Neural progenitor cell (in vitro differentiated cells): Measurements from ENCODE around the gene SART1. TPM values are rescaled to one million over a fixed set of nuclear protein-coding genes. Genes with fewer than 3 reads are reported as not detected.

Experiments used
- DNase-seq: peaks from one replicate; pipeline ENCODE4 v3.0.0-alpha.2; 2016; ENCODE audit warnings: low spot score
- H2AFZ ChIP-seq: fragments of 200-600 bp; sonication (generic); replicated peaks from 2 replicates; pipeline ENCODE4 v1.6.1; 2016; ENCODE audit warnings: antibody characterized with exemption
- H3F3A ChIP-seq: fragments of 200-600 bp; sonication (generic); 2 replicates; pipeline ENCODE4 v1.6.1; 2016; ENCODE audit warnings: antibody characterized with exemption, low read depth
- H3K27ac ChIP-seq: fragments of 200-600 bp; sonication (generic); 2 replicates; pipeline ENCODE4 v1.5.1; 2016; ENCODE audit warnings: mild to moderate bottlenecking
- H3K27me3 ChIP-seq: fragments of 200-600 bp; sonication (generic); 2 replicates; pipeline ENCODE4 v1.6.1; 2016; ENCODE audit warnings: mild to moderate bottlenecking, moderate library complexity
- H3K36me3 ChIP-seq: fragments of 200-600 bp; sonication (generic); 2 replicates; pipeline ENCODE4 v1.5.1; 2016
- H3K4me1 ChIP-seq: fragments of 200-600 bp; sonication (generic); 2 replicates; pipeline ENCODE4 v1.6.1; 2016; ENCODE audit warnings: mixed run types
- H3K4me2 ChIP-seq: fragments of 200-600 bp; sonication (generic); 2 replicates; pipeline ENCODE4 v1.6.1; 2016
- H3K4me3 ChIP-seq: fragments of 200-600 bp; sonication (generic); 2 replicates; pipeline ENCODE4 v1.5.1; 2016
- H3K79me2 ChIP-seq: fragments of 200-600 bp; sonication (generic); 2 replicates; pipeline ENCODE4 v1.6.1; 2016; ENCODE audit warnings: low read depth
- H3K9ac ChIP-seq: fragments of 200-600 bp; sonication (generic); 2 replicates; pipeline ENCODE4 v1.6.1; 2016
- H3K9me3 ChIP-seq: fragments of 200-600 bp; sonication (generic); 2 replicates; pipeline ENCODE4 v1.5.1; 2016; ENCODE audit warnings: low read depth
- H4K20me1 ChIP-seq: fragments of 200-600 bp; sonication (generic); 2 replicates; pipeline ENCODE4 v1.6.1; 2016; ENCODE audit warnings: low read depth
- H3K27ac Mint-ChIP-seq: 3 replicates; pipeline ENCODE4 v1.8.0; 2021; ENCODE audit warnings: mixed read lengths
- H3K27me3 Mint-ChIP-seq: 2 replicates; pipeline ENCODE4 v1.8.0; 2022; ENCODE audit warnings: low read depth, mild to moderate bottlenecking, inconsistent platforms, moderate library complexity, mixed read lengths; ENCODE audit not compliant: insufficient read depth
- H3K36me3 Mint-ChIP-seq: 3 replicates; pipeline ENCODE4 v1.8.0; 2021; ENCODE audit warnings: mixed read lengths
- H3K4me1 Mint-ChIP-seq: 3 replicates; pipeline ENCODE4 v1.8.0; 2021; ENCODE audit warnings: mixed read lengths
- H3K4me3 Mint-ChIP-seq: 3 replicates; pipeline ENCODE4 v1.8.0; 2021; ENCODE audit warnings: mild to moderate bottlenecking, moderate library complexity, mixed read lengths
- H3K9me3 Mint-ChIP-seq: 3 replicates; pipeline ENCODE4 v1.8.0; 2020; ENCODE audit warnings: mixed read lengths
- CTCF ChIP-seq: fragments of 200-600 bp; sonication (generic); IDR thresholded peaks from 2 replicates; pipeline ENCODE4 v1.5.1; 2017; ENCODE audit warnings: antibody characterized with exemption, mild to moderate bottlenecking
- EZH2 ChIP-seq: fragments of 200-600 bp; sonication (generic); IDR thresholded peaks from 2 replicates; pipeline ENCODE4 v1.6.1; 2017; ENCODE audit warnings: antibody characterized with exemption, mild to moderate bottlenecking, moderate library complexity
- EZH2phosphoT487 ChIP-seq: fragments of 200-600 bp; sonication (generic); IDR thresholded peaks from 2 replicates; pipeline ENCODE4 v1.6.1; 2017; ENCODE audit warnings: antibody characterized with exemption
- total RNA-seq: library from RNA; depleted of rRNA; stranded (reverse); fragments of >200 nt; gene quantifications from 2 replicates; pipeline ENCODE4 v1.2.3, GENCODE V29; 2015; ENCODE audit warnings: low replicate concordance

Gene SART1
- total RNA-seq, 1 donor from 2014 or later = 8.6 TPM

- Mint-ChIP-seq H3K36me3 (no peaks in the 10 kb centered on the region), H3K4me1 (peaks cover 4% of the 10 kb centered on the region), H3K4me3 (peak within 1 kb of the TSS; percentile 24), H3K9me3 (no peaks in the 10 kb centered on the region), H3K27ac (no peak within 1 kb of the TSS), H3K27me3 (peaks cover 12% of the 10 kb centered on the region)
- no peak within 1 kb of the TSS for H3K27ac ChIP-seq
- no peak within 1 kb of the TSS for H2AFZ ChIP-seq
- no peak within 1 kb of the TSS for H3K4me2 ChIP-seq
- H4K20me1 ChIP-seq = no peaks in the 10 kb centered on the region
- H3K36me3 ChIP-seq = no peaks in the 10 kb centered on the region
- no peak for DNase-seq
- H3K79me2 ChIP-seq = no peaks in the 10 kb centered on the region
- no peaks in the 10 kb centered on the region for H3K9me3 ChIP-seq
- no peaks in the 10 kb centered on the region for H3F3A ChIP-seq
- H3K4me3 ChIP-seq = no peak within 1 kb of the TSS
- H3K4me1 ChIP-seq = no peaks in the 10 kb centered on the region
- H3K27me3 ChIP-seq = peaks cover 29% of the 10 kb centered on the region
- TF ChIP-seq EZH2 (no peak), EZH2phosphoT487 (no peak), CTCF (no peak)
- H3K9ac ChIP-seq = no peak within 1 kb of the TSS
These were observed 64.5 kb downstream of the SART1 start, which contains the start of gene CATSPER1 for GRCh38 chr11:66026017-66026529. Gene CATSPER1 (minus strand): TSS chr11:66026479. CDS start chr11:66026379, 100 bp downstream.

Other genes starting within 250 kb of the SART1 start
- 21.0 and 41.7 TPM in 2 replicates for gene KAT5, start 249.5 kb upstream of the SART1 start, total RNA-seq
- 23.4 and 53.3 TPM in 2 replicates for gene RNASEH2C, start 240.9 kb upstream of the SART1 start, total RNA-seq
- 3.6 and 13.8 TPM in 2 replicates for gene AP5B1, start 180.8 kb upstream of the SART1 start, total RNA-seq
- gene OVOL1, start 174.7 kb upstream of the SART1 start, total RNA-seq = 0.12 TPM in 1 of 2 replicates, not detected in the other
- 1.4 and 3.0 TPM in 2 replicates for gene SNX32, start 127.8 kb upstream of the SART1 start, total RNA-seq
- 704 and 971 TPM in 2 replicates for gene CFL1, start 103.6 kb upstream of the SART1 start, total RNA-seq
- 36.8 and 42.4 TPM in 2 replicates for gene MUS81, start 101.3 kb upstream of the SART1 start, total RNA-seq
- 9.2 and 25.1 TPM in 2 replicates for gene EFEMP2, start 88.9 kb upstream of the SART1 start, total RNA-seq
- gene CTSW, start 81.9 kb upstream of the SART1 start, total RNA-seq = not detected in 2 replicates
- 92.1 and 113 TPM in 2 replicates for gene FIBP, start 73.3 kb upstream of the SART1 start, total RNA-seq
- 3.9 and 23.1 TPM in 2 replicates for gene CCDC85B, start 71.1 kb upstream of the SART1 start, total RNA-seq
- gene FOSL1, start 61.3 kb upstream of the SART1 start, total RNA-seq = not detected in 2 replicates
- gene C11orf68, start 42.7 kb upstream of the SART1 start, total RNA-seq = 6.9 and 22.4 TPM in 2 replicates
- 51.0 and 74.8 TPM in 2 replicates for gene DRAP1, start 42.3 kb upstream of the SART1 start, total RNA-seq
- 3.0 and 7.3 TPM in 2 replicates for gene TSGA10IP, start 16.3 kb upstream of the SART1 start, total RNA-seq
- gene EIF1AD, start 40.4 kb downstream of the SART1 start, total RNA-seq = 22.2 and 26.3 TPM in 2 replicates
- gene BANF1, start 40.8 kb downstream of the SART1 start, total RNA-seq = 39.8 and 80.9 TPM in 2 replicates
- gene CST6, start 50.3 kb downstream of the SART1 start, total RNA-seq = 0.50 TPM in 1 of 2 replicates, not detected in the other
- gene CATSPER1, start 64.7 kb downstream of the SART1 start, total RNA-seq = not detected in 2 replicates
- 8.5 and 35.9 TPM in 2 replicates for gene GAL3ST3, start 87.4 kb downstream of the SART1 start, total RNA-seq
- gene SF3B2, start 90.6 kb downstream of the SART1 start, total RNA-seq = 177 and 198 TPM in 2 replicates
- 13.4 and 15.2 TPM in 2 replicates for gene PACS1, start 108.5 kb downstream of the SART1 start, total RNA-seq